ENCODE measurements around the gene FAM163B. TPM values are rescaled to one million over a fixed set of nuclear protein-coding genes. Genes with fewer than 3 reads are reported as not detected.

The FAM163B gene
- polyA plus RNA-seq, 1 of the 3 experiments (the other 2 are of a cell fraction) = 0.05 TPM

DNA sequence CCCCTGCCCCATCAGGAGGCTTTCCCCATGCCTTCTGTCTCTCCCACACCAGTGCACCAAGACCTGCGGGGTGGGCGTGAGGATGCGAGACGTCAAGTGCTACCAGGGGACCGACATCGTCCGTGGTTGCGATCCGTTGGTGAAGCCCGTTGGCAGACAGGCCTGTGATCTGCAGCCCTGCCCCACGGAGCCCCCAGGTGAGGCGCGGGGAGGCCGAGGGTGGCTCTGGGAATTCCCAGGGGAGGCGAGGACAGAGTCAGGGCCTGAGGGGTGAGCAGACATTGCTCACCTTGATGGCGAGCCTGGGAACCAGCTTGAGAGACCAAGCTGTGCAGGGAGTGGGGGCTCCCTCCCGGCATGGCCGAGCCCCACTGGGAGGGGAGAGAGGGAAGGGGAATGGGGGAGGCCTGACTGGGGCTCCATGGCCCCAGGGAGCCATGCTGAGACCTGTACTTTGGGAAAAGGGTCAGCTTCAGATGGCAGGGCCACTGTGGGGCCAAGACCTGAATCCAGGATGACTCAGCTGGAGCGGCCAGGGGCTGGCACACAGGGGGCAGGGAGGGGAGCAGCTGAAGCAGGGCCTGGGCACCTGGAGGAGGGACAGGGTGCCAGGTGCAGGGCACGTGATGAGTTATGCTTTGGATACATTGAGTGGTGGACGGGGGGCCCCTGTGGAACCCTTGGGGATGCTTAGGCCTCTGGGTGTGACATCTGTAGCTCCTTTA, 35.2 kb downstream of the FAM163B start:
- no peak for DNase-seq
- Histone ChIP-seq H3K9me3 (no peaks in the 10 kb centered on the region), H3K4me3 (ENCODE audit: low read depth in 2 of 2, low read length in 1 of 2) (no peak overlapping the region), H3K4me2 (no peak overlapping the region), H3K4me1 (ENCODE audit: control insufficient read depth in 1 of 2, insufficient read depth in 2 of 2, low read depth in 1 of 2, low read length in 1 of 2) (peaks cover 0 to 78% of the 10 kb centered on the region in 2 experiments; a peak in 2 of 4 replicates), H3K9me2 (no peaks in the 10 kb centered on the region), H3F3A (replicated peaks; ENCODE audit: insufficient read depth) (no peaks in the 10 kb centered on the region), H3K79me2 (ENCODE audit: insufficient read depth) (no peaks in the 10 kb centered on the region), H3K9ac (no peak overlapping the region), H4K20me1 (ENCODE audit: insufficient read depth) (no peaks in the 10 kb centered on the region), H3K36me3 (replicated peaks in 1 of 2; ENCODE audit: control insufficient read depth in 1 of 2, insufficient read depth in 2 of 2, low read length in 1 of 2) (no peaks in the 10 kb centered on the region), H3K27me3 (ENCODE audit: insufficient read depth) (no peaks in the 10 kb centered on the region), H2AFZ (ENCODE audit: low read depth) (no peak overlapping the region), H3K27ac (ENCODE audit: low read depth in 2 of 2, low read length in 1 of 2) (peak overlapping the region in 1 of 2 experiments; percentile 97; a peak in 2 of 4 replicates)
- TF ChIP-seq TAF1 (IDR thresholded peaks at IDR 0.05; ENCODE audit: borderline replicate concordance, low read depth, low read length) = no peak
- TF ChIP-seq, protein P1, sequence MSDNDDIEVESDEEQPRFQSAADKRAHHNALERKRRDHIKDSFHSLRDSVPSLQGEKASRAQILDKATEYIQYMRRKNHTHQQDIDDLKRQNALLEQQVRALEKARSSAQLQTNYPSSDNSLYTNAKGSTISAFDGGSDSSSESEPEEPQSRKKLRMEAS (IDR thresholded peaks at IDR 0.05; ENCODE audit: low read depth) = no peak
- no peak for TF ChIP-seq FOSL2 (IDR thresholded peaks at IDR 0.05; ENCODE audit: borderline replicate concordance, low read depth)
- no peak for TF ChIP-seq RCOR1 (IDR thresholded peaks at IDR 0.05; ENCODE audit: low read length)
- TF ChIP-seq PBX3 (IDR thresholded peaks at IDR 0.05) = no peak
- TF ChIP-seq MXI1 (IDR thresholded peaks at IDR 0.05; ENCODE audit: low read depth, low read length) = no peak
- ChIA-PET POLR2A (interaction anchor here (0.7 to 3.9 kb wide), 7 partner anchors 8 to 70 kb away, joined by 3 to 41 read pairs (median 9); partner anchors contain the start of genes ADAMTSL2 and DBH), CTCF (interaction anchor here (0.6 to 1.5 kb wide), 8 partner anchors 12 to 141 kb away, joined by 3 to 4 read pairs (median 3); partner anchors contain the start of gene DBH)
- 75% methylated on average over 19 of the region's 21 CpGs for WGBS (ENCODE audit: low lambda C conversion rate)

DNA sequence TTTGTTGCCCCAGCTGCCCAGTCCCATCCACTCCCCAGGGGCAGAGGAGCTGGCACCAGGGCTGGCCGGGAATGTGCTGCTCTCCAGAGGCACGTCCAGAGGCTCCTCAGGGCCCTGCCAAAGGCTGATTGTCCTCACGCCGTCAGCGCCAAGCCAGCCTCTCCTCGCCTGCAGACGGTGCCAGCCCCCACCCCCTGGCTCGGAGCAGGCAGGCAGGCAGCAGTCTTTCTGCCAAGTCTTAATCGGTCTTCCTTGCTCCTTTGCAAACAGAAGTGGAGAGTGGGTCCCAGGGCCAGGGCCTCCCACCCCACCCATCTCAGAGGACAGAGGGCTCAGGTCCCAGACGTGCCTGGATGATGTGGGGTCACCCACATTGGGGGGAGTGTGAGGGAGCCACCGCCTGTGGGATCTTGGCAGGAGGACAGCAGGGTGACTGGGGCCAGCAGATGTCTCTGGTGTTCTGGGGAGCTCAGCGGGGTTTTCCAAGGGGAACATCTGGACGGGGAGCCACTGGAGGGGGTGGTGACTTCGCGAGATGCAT, 36.3 kb downstream of the FAM163B start:
- H3K27me3 ChIP-seq (ENCODE audit: insufficient read depth) = no peaks in the 10 kb centered on the region
- H3K4me3 ChIP-seq (ENCODE audit: low read depth in 2 of 2, low read length in 1 of 2) = no peak overlapping the region
- TF ChIP-seq PBX3 (IDR thresholded peaks at IDR 0.05) (no peak), GATA2 (CRISPR knock-in tag; IDR thresholded peaks at IDR 0.05) (peak; percentile 31; the same call in 1 of the 2 replicates), MEF2A (IDR thresholded peaks at IDR 0.05; ENCODE audit: borderline replicate concordance, low read depth) (no peak), SMC3 (IDR thresholded peaks at IDR 0.05; ENCODE audit: low read depth, low read length) (peak; percentile 20; the same call in 1 of the 2 replicates), RAD21 (IDR thresholded peaks at IDR 0.05; ENCODE audit: low read length) (peak; percentile 59), MXI1 (IDR thresholded peaks at IDR 0.05; ENCODE audit: low read depth, low read length) (0 out of 2 replicates have a peak, but pooled peaks have one; percentile 29), FOXM1 (IDR thresholded peaks at IDR 0.05; ENCODE audit: low read depth) (no peak)
- no peaks in the 10 kb centered on the region for H3F3A ChIP-seq (replicated peaks; ENCODE audit: insufficient read depth)
- DNase-seq = peak; percentile 86
- no peaks in the 10 kb centered on the region for H3K9me2 ChIP-seq
- H2AFZ ChIP-seq (ENCODE audit: low read depth) = no peak overlapping the region
- H3K4me1 ChIP-seq (ENCODE audit: control insufficient read depth in 1 of 2, insufficient read depth in 2 of 2, low read depth in 1 of 2, low read length in 1 of 2) = peaks cover 0 to 81% of the 10 kb centered on the region in 2 experiments; a peak in 2 of 4 replicates
- peak overlapping the region in 1 of 2 experiments; percentile 97; a peak in 2 of 4 replicates for H3K27ac ChIP-seq (ENCODE audit: low read depth in 2 of 2, low read length in 1 of 2)
- no peak overlapping the region for H3K9ac ChIP-seq
- POLR2A ChIA-PET = interaction anchor here (0.5 to 3.9 kb wide), 8 partner anchors 9 to 80 kb away, joined by 3 to 41 read pairs (median 6); partner anchors contain the start of genes ADAMTSL2 and DBH
- no peaks in the 10 kb centered on the region for H3K9me3 ChIP-seq
- H3K4me2 ChIP-seq = no peak overlapping the region
- no peaks in the 10 kb centered on the region for H4K20me1 ChIP-seq (ENCODE audit: insufficient read depth)
- no peaks in the 10 kb centered on the region for H3K36me3 ChIP-seq (replicated peaks in 1 of 2; ENCODE audit: control insufficient read depth in 1 of 2, insufficient read depth in 2 of 2, low read length in 1 of 2)
- 5% methylated on average over 4 of the region's 15 CpGs for WGBS (ENCODE audit: low lambda C conversion rate)
- no peaks in the 10 kb centered on the region for H3K79me2 ChIP-seq (ENCODE audit: insufficient read depth)
- CTCF ChIA-PET = interaction anchor here (0.6 to 3.2 kb wide), 17 partner anchors 9 to 154 kb away, joined by 3 to 18 read pairs (median 3); partner anchors contain the start of genes ADAMTSL2, DBH and FAM163B

All from SK-N-SH (cell line).